Peyer's patch (tissue), 4 donors: Measurements from ENCODE around the gene RALGPS2.

ENCODE experiments used
- CTCF ChIP-seq, 6 experiments: fragments of 450-650 bp in 4 of 6; fragments of 200-600 bp in 2 of 6; sonication (generic) in 1 of 6; IDR thresholded peaks; one replicate each; pipeline ENCODE4 v1.5.1; 2017 to 2019; ENCODE audit warnings: antibody characterized with exemption in 6 of 6, mild to moderate bottlenecking in 3 of 6, moderate library complexity in 1 of 6
- POLR2A ChIP-seq, 2 donors: fragments of 450-650 bp; IDR thresholded peaks; one replicate each; pipeline ENCODE4 v1.5.1; 2017; ENCODE audit warnings: antibody characterized with exemption in 2 of 2, mild to moderate bottlenecking in 2 of 2, moderate library complexity in 2 of 2

- TF ChIP-seq CTCF (IDR thresholded peaks at IDR 0.05): no peak
- no peak for TF ChIP-seq POLR2A (IDR thresholded peaks at IDR 0.05)
These were observed 40.5 kb upstream of the RALGPS2 start for GRCh38 chr1:178684542-178685000.
